ENCODE results near the gene C3orf62.

DNA sequence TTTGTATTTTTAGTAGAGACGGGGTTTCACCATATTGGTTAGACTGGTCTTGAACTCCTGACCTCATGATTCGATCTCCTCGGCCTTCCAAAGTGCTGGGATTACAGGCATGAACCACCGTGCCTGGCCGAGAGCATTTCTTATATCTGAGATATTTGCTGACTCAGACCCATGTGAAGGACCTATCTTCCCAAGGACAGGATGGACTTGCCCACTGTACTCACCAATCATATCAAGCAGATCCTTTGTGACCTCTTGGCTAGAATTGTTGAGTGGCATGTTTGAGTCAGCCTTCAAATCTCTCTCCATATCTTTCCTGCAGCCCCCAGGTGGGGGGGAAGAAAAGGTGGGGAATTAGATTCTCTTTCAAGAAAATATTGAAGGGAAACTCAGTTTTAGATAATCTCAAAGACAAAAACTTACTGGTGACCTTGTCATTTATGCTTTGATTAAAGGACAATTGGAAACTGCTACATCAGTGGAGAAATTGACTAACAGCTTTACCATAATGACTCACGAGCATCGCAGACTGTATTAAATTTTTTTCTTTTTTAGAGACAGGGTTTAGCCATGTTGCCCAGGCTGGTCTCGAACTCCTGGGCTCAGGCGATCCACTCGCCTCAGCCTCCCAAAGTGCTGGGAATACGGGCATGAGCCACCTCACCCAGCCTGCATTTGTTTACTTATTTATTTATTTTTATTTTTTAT is 3.1 kb downstream of the C3orf62 start:
- no peak for TF ChIP-seq EZH2 (IDR thresholded peaks at IDR 0.05; ENCODE audit: low read depth)
- TF ChIP-seq, protein P1, sequence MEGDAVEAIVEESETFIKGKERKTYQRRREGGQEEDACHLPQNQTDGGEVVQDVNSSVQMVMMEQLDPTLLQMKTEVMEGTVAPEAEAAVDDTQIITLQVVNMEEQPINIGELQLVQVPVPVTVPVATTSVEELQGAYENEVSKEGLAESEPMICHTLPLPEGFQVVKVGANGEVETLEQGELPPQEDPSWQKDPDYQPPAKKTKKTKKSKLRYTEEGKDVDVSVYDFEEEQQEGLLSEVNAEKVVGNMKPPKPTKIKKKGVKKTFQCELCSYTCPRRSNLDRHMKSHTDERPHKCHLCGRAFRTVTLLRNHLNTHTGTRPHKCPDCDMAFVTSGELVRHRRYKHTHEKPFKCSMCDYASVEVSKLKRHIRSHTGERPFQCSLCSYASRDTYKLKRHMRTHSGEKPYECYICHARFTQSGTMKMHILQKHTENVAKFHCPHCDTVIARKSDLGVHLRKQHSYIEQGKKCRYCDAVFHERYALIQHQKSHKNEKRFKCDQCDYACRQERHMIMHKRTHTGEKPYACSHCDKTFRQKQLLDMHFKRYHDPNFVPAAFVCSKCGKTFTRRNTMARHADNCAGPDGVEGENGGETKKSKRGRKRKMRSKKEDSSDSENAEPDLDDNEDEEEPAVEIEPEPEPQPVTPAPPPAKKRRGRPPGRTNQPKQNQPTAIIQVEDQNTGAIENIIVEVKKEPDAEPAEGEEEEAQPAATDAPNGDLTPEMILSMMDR (conservative IDR thresholded peaks at IDR 0.05), result no peak

All from PC-9 (cell line).